ENCODE results near the gene AKTIP.

The AKTIP gene

GRCh38 chr16:53476867-53477266, 26.1 kb downstream of the AKTIP start:
- DNase-seq (ENCODE audit: low read depth), result no peak

- no peak for DNase-seq (ENCODE audit: low read depth)
These were observed 37.3 kb downstream of the AKTIP start for GRCh38 chr16:53465606-53466280.

GRCh38 chr16:53458635-53459034, 44.4 kb downstream of the AKTIP start:
- DNase-seq (ENCODE audit: low read depth), result no peak

- DNase-seq (ENCODE audit: low read depth), result peak; percentile 42
These were observed 45.3 kb downstream of the AKTIP start for GRCh38 chr16:53457670-53458069.

- no peak for DNase-seq (ENCODE audit: low read depth)
These were observed 46.4 kb downstream of the AKTIP start for GRCh38 chr16:53456625-53457024.

GRCh38 chr16:53453928-53454327, 49.1 kb downstream of the AKTIP start:
- DNase-seq (ENCODE audit: low read depth), result no peak

GRCh38 chr16:53449816-53450517, 53.0 kb downstream of the AKTIP start:
- no peak for DNase-seq (ENCODE audit: low read depth)

DNA sequence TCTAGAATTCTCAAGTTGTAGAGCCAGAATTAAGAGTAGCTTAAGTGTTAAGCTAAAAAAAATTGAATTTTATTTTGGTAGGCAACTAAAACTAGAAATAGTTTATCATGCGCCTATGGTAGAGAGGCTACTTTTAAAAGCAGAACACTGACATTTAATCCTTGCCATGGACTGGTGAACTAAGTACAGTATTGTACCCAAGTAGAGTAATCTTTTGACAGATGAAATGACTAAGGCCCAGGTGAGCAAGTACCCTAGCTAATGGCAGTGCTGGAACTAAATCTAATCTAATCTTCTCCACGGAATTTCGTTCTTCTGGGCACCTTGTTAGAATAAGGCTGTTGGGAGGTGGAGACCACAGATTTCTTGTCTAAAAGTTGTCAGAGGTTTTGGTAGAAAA, 56.9 kb downstream of the AKTIP start:
- no peak for DNase-seq (ENCODE audit: low read depth)

GRCh38 chr16:53445534-53445933, 57.5 kb downstream of the AKTIP start:
- DNase-seq (ENCODE audit: low read depth), result no peak
